GM19023 (cell line): ENCODE data around the gene STN1.

ENCODE experiments used
- ATAC-seq: cut with Tn5 transposase; IDR thresholded peaks from one replicate; pipeline ENCODE4 v1.9.1; 2021; ENCODE audit warnings: mild to moderate bottlenecking, moderate library complexity; ENCODE audit not compliant: unreplicated experiment

STN1 gene

DNA sequence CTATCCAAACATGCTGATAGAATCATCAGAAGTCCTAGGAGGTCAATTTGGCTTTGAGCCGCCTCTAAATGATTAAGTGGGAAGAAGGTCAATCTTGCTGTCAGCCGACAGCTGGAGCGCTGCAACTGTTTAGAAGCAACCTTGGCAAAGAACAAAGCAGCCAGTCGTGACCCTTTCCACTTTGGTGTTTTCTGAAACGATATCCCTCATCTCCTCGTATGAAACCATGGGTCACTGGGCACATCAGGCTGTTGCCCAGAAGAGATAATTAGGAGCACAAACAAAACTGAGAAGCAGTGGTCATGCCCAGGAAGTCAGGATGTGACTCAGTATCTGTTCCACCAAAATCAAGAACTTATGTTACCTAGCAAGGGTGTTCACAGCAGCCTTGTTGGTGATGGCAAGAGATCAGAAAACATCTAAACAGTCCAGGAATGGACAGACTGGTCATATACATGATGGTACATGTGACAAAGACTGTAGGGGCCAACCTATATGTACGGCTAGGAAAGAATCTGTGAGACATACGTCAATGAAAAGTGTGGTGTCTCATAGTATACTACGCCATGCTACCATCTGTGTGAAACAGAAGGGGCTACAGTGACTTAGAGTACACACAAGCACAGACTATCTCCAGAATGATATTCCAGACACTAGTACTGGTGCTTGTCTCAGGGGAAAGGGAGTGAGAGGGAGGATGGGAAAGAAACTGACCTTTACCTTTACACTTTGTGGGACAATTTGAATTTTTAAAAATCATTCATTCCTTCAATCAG, 22.4 kb downstream of the STN1 start:
- ATAC-seq, result no peak

DNA sequence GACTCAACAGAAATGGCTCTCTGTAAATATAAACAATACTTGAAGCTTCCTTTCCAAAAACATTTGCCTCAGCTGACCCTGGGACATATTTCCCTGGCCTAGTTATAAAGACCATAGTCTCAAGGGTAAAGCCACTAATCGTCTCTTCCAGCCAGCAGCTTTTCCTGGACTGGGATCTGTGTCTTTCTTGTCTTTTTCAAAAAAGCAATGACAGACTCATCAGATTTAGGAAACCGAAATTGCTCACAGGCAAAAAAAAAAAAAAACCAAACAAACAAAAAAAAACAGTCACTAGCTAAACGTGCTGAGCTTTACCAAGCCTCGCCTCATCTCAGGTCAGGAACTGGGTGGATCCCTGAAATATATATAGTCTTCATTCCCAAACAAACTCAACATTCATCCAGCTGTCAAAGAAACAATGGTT, 23.5 kb downstream of the STN1 start:
- ATAC-seq, result no peak

DNA sequence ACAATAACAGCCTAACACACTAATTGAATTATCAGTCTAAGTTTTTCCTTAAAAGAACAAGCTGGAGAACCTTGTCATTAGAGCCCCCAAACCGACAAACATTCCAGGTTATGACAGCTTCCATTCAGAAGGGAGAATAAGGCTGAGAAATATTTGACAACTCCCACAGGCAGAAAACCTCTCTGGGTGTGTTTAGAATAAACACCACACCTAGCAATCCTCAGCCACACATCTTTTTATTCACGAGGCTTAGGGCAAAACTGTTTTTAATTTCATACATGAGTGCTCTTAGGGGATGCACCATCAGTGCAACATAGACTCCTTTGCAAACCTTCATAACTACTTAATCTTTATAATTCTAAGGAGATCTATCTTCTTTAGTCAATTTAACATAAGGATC, 24.2 kb downstream of the STN1 start:
- ATAC-seq, result no peak

DNA sequence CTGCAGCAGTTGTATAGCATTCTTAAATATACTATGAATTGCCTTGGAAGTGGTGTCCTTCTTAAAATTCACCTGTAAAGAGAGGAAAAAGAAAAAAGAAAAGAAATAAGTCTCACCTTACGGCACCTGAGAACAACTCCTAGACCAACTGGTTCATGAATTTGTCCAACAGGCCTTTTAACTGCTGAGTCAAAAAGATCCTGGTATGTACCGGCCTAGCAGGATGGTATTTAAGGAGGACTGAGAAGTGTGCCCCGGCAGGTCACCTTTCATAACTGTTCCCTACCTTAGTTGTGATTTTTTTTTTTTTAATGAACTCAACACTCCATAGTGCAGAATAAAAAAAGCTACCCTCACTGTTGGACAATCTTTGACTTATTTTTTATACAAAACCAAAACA, 25.8 kb downstream of the STN1 start:
- ATAC-seq, result no peak

DNA sequence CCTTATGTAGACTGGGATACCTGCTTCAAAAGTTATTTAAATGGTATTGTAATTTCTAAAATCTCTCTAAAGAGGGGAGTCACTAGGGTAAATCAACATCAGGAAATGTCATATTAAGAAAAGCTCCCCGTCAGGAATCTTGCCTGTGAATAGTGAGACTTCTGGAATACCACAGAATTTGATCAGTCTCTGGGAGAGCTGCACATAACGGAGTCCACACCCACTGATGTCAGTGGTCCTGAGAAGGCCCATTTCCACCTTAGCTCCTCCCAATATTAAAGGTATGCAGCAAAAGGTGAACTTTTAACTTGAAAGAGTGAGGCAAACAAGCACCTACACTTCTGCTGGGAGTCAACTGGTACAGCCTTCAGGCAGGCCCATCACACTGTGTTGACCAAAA, 27.3 kb downstream of the STN1 start:
- ATAC-seq, result no peak

DNA sequence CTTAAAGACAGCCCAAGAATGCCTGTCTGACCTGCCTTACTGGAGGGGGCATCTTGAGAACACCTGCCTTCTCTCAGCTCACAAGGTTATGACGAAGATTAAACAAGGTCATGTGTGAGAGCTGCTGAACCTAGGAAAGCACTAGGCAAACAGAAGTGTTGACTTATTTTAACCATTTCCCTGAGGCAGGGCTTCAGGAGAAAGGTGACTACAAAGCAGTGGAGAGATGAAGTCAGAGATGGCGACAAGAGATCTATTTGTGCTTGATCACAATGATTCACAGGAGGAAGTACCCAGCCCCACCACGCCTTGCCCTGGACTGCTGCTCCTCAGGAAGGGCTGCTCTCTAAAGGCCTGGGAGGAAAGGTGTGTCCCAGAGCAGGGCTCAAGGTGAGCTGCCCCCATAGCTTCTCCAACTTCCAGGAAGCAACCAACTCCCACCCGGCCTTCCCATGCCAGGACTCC, 27.8 kb downstream of the STN1 start:
- no peak for ATAC-seq

DNA sequence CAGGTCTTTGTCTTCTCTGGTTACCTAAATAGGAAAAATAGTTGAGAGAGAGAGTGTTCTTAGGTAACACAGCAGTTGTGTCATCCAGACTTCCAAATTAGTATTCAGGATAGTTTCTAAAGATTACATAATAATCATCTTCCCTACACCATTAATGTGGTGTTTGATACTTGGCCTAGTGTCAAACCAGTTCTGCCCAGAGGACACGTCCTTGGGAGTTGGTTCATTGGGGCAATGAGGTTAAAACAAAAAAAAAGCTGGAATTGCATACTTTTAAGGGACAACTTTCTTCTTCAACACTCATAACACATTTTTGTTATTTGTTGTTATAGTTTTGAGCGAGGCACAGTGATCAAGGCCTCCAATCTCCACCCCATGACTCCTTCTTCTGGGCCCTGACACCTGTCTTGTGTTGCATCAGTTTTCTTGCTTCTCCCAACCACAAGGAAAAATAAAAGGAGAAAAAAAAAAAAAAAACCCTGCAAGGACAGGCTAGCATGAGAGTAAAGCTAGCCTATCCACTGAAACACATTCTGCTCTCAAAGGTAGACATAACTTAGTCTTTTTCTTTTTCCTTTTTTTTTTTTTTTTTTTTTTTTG, 28.8 kb downstream of the STN1 start:
- no peak for ATAC-seq

DNA sequence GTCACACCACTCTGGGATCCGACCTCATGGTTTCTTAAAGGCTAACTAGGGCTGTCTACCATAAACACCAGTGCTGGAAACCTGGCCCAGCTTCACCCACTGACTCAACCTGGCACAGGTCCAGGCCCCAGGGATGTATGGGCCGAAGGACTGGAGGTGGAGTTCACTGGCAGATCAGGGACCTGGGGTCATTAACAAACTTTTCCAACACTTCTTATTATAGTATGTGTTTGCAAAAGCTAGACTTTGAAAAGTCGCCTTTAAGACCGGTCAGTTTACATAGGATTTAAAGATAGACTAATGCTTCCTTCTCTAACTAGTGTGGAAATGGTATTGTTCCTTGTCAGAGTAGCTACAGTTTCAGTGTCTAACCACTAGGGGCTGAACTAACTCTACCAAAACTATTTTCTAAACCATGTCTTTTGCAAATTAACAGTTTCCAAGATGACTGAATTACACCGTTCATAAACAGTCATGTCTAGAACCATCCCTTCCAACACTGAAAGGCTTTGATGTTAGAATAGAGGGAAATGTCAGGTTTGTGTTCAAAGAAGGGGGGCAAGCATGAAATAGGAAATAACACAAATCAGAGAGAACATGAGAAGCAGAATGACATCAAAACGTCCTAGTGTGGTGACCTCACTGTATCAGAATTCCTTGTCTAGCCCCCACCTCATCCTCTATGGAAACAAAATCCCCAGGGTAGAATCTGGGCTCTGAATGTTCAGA, 29.7 kb downstream of the STN1 start:
- no peak for ATAC-seq

DNA sequence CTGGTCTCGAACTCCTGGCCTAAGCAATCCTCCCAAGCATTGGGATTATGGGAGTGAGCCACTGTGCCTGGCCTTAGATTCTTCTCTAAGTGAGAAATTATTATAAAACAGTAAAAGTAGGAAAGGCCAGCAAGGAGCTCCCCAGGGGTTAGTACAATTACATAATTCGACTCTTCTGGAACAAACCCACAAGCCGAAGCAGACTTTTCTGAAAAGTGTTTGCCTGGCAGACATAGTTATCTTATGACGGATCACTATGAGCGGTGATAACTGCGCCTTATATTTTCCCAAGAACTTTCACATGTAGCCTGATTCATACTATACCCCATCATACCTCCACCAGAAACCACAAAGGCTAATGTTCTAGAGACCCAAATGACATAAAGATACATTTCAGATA, 32.4 kb downstream of the STN1 start:
- no peak for ATAC-seq

DNA sequence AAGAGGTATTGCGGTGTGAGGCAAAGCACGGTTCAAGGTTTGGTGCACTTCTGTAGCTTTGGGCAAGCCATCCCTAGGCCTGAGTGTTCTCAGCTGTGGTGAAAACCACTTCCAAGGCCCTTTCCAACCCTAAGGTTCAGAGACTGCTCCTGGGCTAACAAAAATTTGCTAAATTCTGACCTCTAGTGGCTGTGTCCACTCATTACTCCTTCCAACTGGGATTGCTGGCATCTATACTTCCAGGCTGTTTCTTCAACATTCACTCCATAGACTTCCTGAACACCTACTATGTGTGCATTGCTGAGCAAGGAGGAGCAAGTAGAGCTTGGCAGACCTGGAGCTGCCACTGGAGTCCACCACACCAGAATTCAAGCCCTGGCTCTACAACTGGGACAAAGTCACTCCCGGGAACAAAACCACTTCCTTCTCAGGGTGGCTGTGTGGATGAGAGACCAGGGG, 33.3 kb downstream of the STN1 start:
- no peak for ATAC-seq

DNA sequence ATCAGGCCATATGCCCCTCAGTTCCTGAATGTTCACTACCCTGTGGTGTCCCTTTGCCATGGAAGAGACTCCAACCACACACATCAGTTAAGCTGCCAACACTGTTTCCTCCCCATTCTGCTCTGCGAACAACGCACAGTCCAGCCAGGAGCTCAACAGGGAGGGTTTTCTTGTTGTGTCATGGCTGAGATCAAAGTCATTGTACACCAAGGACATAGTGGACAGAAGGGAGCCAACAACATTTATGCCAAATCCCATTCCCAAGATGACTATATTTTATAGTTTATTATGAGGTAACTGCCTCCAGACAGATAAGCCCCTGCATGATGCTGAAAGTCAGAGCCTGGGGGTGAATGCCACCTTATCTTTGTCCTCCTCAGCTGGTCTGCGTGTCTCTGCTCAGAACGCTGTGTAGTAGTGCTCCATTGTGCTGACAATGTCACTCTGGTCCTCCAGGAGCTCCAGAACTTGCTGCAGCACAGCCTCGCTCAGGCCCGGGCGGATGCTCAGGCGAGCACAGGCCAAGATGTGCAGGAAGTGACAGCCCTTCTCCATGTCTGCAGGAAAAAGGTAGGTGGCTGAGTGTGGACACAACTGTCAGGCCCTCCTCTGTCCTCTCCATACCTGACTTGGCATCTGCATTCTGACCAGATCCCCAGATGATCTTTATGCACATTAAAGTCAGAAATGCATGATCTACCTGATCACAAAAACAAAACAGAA, 35.5 kb downstream of the STN1 start:
- ATAC-seq, result no peak

DNA sequence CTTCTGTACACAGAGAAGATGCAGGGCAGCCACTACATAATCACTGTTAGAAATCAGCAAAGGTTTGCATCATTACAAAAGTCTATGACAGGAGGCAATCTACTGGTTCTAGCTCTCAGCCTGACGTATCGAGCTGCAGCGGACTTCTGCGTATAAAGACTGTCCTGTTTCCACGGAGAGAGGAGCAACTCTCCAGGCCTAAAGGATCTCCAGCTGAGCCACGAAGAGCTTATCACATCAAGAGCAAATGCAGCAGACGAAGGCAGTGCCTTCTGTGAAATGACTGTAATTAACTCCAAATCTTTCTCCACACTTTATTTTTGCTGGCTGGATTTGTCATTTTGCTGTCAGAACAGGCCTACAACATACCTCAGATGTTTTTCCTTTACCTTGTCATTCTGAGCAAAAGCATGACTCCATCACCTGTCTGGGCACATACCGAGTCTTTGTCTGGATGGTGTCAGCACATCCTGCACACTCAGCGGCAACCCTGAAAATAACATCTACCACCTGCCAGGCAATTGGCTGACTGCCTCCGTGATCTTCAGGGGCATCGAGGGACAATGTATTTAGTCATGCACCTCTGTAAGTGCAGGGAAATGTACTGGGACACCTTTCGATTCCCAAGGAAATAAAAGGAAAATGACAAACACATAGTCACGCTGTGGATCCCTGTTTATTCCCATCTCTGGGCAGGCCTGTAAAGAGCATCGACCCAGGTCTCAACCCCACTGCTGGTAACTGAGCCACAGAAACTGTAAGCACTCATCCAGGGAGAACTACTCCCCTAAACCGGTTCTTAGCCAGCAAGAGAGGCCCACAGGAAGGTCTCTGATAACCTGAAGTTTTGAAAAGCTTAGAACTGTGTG, 36.3 kb downstream of the STN1 start:
- no peak for ATAC-seq

DNA sequence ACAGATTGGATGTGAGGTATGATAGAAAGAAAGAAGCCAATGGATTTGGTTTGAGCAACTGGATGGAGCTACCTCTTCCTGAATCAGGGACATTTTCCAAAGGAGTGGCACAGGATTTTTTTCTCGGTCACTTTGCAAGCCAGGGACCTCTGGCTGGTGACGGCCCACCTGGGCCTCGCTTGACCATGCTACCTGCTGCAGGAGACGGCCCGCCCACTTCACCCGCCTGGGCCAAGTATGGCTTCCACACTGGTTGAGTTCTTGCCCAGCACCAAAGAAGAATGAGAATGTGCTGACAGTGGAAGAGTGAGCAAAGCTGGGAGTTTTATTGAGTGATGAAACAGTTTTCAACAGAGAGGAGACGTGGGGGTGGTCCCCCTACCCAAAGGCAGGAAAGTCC, 38.2 kb downstream of the STN1 start:
- ATAC-seq, result no peak

DNA sequence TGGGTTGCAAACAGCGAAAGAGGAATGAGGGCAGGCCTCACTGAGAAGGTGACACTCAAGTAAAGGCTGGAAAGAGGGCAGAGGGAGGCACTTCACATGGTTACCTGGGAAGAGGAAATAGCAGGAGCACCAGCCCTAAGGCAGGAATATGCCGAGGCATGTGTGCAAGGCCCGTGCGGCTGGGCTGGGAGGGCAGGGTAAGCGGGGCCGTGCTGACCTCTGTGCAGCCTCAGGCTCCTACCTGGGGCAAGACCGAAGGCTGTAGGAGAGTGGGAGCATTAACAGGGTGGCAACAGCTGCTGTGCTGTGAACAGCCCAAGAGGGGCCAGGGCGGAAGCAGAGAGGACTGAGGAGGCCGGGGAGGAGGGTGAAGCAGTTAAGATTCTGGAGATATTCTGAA, 38.6 kb downstream of the STN1 start:
- ATAC-seq, result no peak

DNA sequence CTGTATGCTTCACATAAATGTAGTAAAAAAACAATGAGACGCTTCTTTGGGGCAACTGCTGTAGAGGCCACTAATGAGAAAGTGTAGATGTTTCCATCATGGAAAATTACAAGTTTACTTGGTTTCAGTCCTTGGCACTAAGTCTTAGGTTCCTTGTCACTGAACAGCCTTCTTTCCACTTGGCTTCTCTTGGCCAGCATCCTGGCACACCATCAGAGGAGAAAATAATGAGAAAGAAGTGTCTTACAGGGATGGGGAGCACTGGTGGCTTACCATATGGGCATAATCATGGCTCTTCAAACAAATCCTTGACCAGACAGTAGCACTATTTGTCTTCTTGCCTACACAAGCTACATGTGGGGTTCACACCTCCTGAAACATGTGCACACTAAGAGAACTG, 40.1 kb downstream of the STN1 start:
- no peak for ATAC-seq

DNA sequence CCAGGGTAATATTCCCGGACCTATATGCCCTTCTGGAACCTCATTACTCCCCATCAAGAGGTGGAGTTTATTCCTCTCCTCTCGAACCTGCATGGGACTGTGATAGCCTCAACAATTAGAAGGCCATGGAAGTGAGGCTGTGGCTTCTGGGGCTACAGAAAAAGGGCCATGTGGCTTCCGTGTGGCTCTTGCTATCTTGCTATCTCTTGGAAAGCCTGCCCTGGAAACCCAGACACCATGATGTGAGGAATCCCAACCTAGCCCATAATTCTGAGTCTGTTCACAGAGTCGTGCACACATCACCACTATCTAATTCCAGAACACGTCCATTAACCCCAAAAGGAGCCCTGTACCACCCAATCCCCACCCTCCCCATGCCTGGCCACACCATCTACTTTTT, 41.8 kb downstream of the STN1 start:
- no peak for ATAC-seq

DNA sequence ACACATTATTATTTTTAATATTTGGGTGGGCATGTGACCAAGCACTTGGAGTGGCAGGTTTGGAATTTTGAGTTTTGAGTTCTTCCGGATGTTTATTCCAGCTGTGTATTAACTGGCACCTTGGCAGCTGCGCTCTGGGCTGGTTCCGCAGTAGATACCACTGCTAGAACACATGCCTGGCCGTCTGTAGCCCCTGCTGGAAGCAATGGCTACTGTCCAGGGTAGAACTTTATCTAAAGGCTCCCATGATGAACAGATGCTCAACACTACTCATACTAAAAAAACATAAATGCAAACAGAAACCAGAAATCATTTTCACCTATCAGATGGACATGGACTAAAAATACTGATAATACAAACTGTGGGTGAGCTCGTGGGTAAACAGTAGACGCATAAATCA, 43.3 kb downstream of the STN1 start:
- no peak for ATAC-seq

DNA sequence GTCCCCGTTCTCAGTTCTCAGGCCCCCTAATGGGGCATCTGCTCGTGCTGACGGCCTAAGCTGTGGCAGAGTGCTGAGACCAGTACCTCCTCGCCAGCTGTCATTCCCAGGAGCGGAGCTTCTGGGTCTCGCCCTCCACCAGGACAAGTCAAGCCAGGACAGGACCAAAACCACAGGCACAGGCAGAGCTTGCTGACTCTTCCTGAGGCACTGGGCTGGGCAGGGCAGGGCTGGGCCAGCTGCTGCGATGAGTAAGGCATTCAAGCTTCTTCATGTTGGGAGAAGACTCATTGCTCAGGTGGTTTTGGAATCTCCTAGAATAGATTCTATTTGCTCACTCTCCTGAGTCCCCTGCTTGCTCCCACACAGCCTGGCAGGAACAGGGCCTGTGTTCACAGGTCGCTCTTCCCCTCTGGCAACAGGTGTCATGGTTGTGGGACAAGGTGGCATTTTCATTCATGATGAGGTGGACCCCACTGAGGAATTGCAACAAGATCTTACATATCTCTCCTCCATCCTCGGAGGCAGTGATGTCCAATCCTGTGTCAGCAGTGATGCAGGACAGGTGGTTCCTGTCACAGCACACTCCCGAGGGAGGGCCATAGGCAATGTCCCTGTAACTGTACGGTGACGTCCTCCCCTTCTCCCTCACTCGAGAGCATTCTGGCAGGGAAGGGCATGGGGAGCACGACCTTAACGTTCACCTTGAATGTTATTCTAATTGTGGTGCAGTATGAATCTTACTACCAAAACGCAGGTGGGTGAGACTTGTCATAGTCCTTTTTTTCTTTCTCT, 45.6 kb downstream of the STN1 start:
- no peak for ATAC-seq

DNA sequence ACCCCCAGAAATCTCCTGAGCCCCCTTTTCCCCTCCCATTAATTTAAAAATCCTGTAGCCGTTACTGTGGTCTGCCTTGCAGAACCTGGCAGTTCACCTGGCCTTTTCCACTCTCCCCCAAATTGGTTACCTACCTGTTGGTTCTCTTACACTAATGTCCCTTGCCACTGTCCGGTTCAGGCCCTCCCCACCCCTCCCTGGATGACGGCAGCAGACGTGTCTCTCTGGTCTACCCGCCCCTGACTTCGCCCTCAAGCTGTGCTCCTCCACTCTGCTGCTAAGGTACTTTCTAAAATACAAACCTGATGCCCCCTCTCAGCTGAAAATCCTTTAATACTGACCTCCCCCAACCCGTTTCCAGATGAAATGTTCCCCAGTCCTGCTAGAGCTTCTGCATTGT, 47.0 kb downstream of the STN1 start:
- no peak for ATAC-seq

DNA sequence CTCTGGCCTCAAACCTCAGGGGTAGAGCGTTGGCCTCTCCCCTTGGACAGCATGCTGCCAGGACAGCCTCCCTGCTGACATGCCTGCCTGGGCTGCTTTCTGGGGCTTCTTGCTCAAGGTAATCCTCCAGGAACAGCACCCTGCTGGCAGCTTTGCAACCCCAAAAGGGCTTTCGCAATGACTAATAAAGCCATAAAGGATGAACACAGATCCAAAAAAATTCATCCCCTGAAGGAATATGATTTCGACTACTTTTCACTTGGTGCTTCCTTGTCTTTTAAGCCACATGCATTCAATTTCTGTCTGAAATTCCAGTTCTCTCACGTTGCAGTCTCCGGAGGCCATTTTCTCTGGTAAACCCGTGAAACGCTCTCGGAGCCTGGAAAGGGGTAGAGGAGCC, 47.5 kb downstream of the STN1 start:
- ATAC-seq, result no peak
